HEK293T (cell line): ENCODE results near the gene CPEB4.

ENCODE experiments used
- CTCF ChIA-PET: fragments of 350-600 bp; formaldehyde crosslinking; extraction: SDS; loops from one replicate; lab custom pipeline; 2021; ENCODE audit warnings: antibody characterized with exemption, inconsistent platforms; lab: Yijun Ruan, JAX
- POLR2A ChIA-PET: fragments of 350-600 bp; formaldehyde crosslinking; extraction: SDS; loops from one replicate; lab custom pipeline; 2020; ENCODE audit warnings: antibody characterized with exemption, inconsistent platforms; lab: Yijun Ruan, JAX
- DNase-seq: peaks from one replicate; pipeline ENCODE4 v3.0.0; 2012; ENCODE audit warnings: mixed read lengths; ENCODE audit errors: extremely low spot score
- ARNT ChIP-seq: fragments of 450-650 bp; IDR thresholded peaks from 2 replicates; pipeline ENCODE4 v1.6.1; 2017; ENCODE audit warnings: mild to moderate bottlenecking
- BHLHE40 ChIP-seq: fragments of 450-650 bp; IDR thresholded peaks from 2 replicates; pipeline ENCODE4 v1.6.1; 2016; ENCODE audit warnings: mild to moderate bottlenecking, moderate library complexity, borderline replicate concordance
- CTBP1 ChIP-seq: fragments of 450-650 bp; IDR thresholded peaks from 2 replicates; pipeline ENCODE4 v1.6.1; 2016; ENCODE audit warnings: borderline replicate concordance
- ELF4 ChIP-seq: fragments of 450-650 bp; IDR thresholded peaks from 2 replicates; pipeline ENCODE4 v1.6.1; 2017; ENCODE audit warnings: antibody characterized with exemption
- FOXA1 ChIP-seq: fragments of 450-650 bp; IDR thresholded peaks from 2 replicates; pipeline ENCODE4 v1.6.1; 2016; ENCODE audit warnings: mild to moderate bottlenecking
- FOXK2 ChIP-seq: fragments of 450-650 bp; IDR thresholded peaks from 2 replicates; pipeline ENCODE4 v1.6.1; 2016; ENCODE audit warnings: mild to moderate bottlenecking
- FOXM1 ChIP-seq: fragments of 450-650 bp; IDR thresholded peaks from 2 replicates; pipeline ENCODE4 v1.6.1; 2017; ENCODE audit warnings: mild to moderate bottlenecking, borderline replicate concordance
- HDGF ChIP-seq: fragments of 450-650 bp; IDR thresholded peaks from 2 replicates; pipeline ENCODE4 v1.6.1; 2017; ENCODE audit warnings: antibody characterized with exemption, borderline replicate concordance
- L3MBTL2 ChIP-seq: fragments of 450-650 bp; conservative IDR thresholded peaks from 2 replicates; pipeline ENCODE4 v1.6.1; 2016; ENCODE audit warnings: mild to moderate bottlenecking
- LEF1 ChIP-seq: fragments of 450-650 bp; IDR thresholded peaks from 2 replicates; pipeline ENCODE4 v1.6.1; 2017; ENCODE audit warnings: mild to moderate bottlenecking, borderline replicate concordance
- NFRKB ChIP-seq: fragments of 450-650 bp; IDR thresholded peaks from 2 replicates; pipeline ENCODE4 v1.6.1; 2016; ENCODE audit warnings: mild to moderate bottlenecking, moderate library complexity
- PKNOX1 ChIP-seq: fragments of 450-650 bp; IDR thresholded peaks from 2 replicates; pipeline ENCODE4 v1.6.1; 2016
- SP1 ChIP-seq: fragments of 450-650 bp; IDR thresholded peaks from 2 replicates; pipeline ENCODE4 v1.6.1; 2017
- SUZ12 ChIP-seq: fragments of 450-650 bp; IDR thresholded peaks from 2 replicates; pipeline ENCODE4 v1.6.1; 2016; ENCODE audit warnings: mild to moderate bottlenecking
- TARDBP ChIP-seq: fragments of 450-650 bp; IDR thresholded peaks from 2 replicates; pipeline ENCODE4 v1.6.1; 2016
- ZNF384 ChIP-seq: fragments of 450-650 bp; IDR thresholded peaks from 2 replicates; pipeline ENCODE4 v1.6.1; 2016

CPEB4 gene

GRCh38 chr5:173945160-173945559 is 57.0 kb downstream of the CPEB4 start:
- POLR2A ChIA-PET, result interaction anchor here (0.6 kb wide), 1 partner anchor 10 kb away, joined by 3 read pairs; no protein-coding TSS in a partner anchor
- CTCF ChIA-PET, result no interaction called here
- no peak for TF ChIP-seq SUZ12
- no peak for TF ChIP-seq PKNOX1
- TF ChIP-seq CTBP1, result no peak
- no peak for DNase-seq

DNA sequence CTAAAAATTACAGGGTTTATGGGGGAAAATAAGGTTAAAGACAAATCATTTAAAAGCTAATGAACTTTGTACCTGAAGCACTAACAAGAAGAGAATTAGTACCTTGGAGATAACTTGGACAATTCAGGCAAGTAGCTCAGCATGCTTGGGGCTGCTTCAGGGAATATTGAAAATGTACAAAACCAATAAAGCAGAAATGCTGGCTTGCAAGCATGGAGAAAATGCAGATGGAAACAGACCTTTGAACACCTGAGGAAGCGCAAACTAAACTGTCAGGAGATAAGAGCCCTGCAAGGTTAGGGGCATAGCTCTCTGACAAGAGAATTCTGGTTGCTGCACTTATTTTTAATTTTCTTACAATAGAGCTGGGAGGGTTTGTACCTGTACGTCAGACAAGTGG is 58.2 kb downstream of the CPEB4 start:
- POLR2A ChIA-PET, result interaction anchor here (1.0 kb wide), 1 partner anchor 28 kb away, joined by 3 read pairs; no protein-coding TSS in a partner anchor
- CTCF ChIA-PET, result interaction anchor here (0.6 kb wide), 1 partner anchor 114 kb away, joined by 6 read pairs; no protein-coding TSS in a partner anchor
- TF ChIP-seq SP1 (no peak), NFRKB (no peak), FOXM1 (no peak), FOXA1 (no peak), BHLHE40 (no peak), SUZ12 (no peak), TARDBP (no peak), ELF4 (no peak)
- no peak for DNase-seq

GRCh38 chr5:173950829-173951228 is 62.7 kb downstream of the CPEB4 start:
- DNase-seq, result no peak
- POLR2A ChIA-PET, result no interaction called here
- TF ChIP-seq LEF1 (no peak), ELF4 (no peak), HDGF (no peak), L3MBTL2 (no peak), TARDBP (no peak), FOXA1 (no peak), FOXM1 (no peak), PKNOX1 (no peak), FOXK2 (no peak), CTBP1 (no peak), SUZ12 (no peak), NFRKB (no peak), ARNT (no peak), BHLHE40 (no peak), ZNF384 (no peak)
- CTCF ChIA-PET, result no interaction called here

- no peak for TF ChIP-seq BHLHE40
- no peak for TF ChIP-seq NFRKB
- no peak for TF ChIP-seq SP1
- no peak for TF ChIP-seq ZNF384
- no peak for TF ChIP-seq TARDBP
- no peak for TF ChIP-seq SUZ12
- no peak for TF ChIP-seq FOXK2
- no peak for TF ChIP-seq L3MBTL2
- no peak for TF ChIP-seq ARNT
- no peak for TF ChIP-seq FOXM1
- DNase-seq, result no peak
- ChIA-PET CTCF (interaction anchor here (0.7 kb wide), 1 partner anchor 125 kb away, joined by 5 read pairs; no protein-coding TSS in a partner anchor), POLR2A (no interaction called here)
Observed at GRCh38 chr5:173953528-173954090, 65.5 kb downstream of the CPEB4 start.

- ChIA-PET POLR2A (interaction anchor here (0.7 kb wide), 1 partner anchor 10 kb away, joined by 3 read pairs; no protein-coding TSS in a partner anchor), CTCF (no interaction called here)
- no peak for DNase-seq
- TF ChIP-seq ARNT, result no peak
- no peak for TF ChIP-seq SUZ12
- no peak for TF ChIP-seq L3MBTL2
- TF ChIP-seq PKNOX1, result no peak
- no peak for TF ChIP-seq SP1
- no peak for TF ChIP-seq BHLHE40
- TF ChIP-seq LEF1, result no peak
- TF ChIP-seq ELF4, result no peak
- no peak for TF ChIP-seq TARDBP
- no peak for TF ChIP-seq HDGF
Observed at GRCh38 chr5:173954671-173955521, 66.7 kb downstream of the CPEB4 start.

DNA sequence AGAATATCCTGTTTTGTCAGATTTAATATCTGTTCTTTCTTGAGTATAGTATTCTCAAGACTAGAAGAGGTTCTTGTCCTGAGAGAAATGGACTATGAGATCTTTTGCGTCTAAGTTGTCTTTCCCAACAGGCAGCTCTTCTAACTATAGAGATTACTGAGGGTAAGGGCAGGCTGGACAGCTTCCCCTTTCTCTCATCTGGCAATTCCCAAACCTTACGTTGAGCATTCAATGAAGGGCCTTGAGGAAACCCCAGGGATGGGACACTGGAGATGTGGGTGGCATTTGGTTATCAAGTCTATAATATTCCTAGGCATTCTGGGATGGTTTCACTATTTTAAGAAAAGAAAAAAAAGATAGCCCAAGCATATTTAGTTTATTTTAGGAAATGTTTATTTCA is 72.8 kb downstream of the CPEB4 start:
- POLR2A ChIA-PET, result no interaction called here

More for the DNA sequence above, 72.8 kb downstream of the CPEB4 start:
- CTCF ChIA-PET, result no interaction called here
- no peak for DNase-seq
- no peak for TF ChIP-seq ARNT
- TF ChIP-seq BHLHE40, result no peak
- TF ChIP-seq SUZ12, result no peak
- no peak for TF ChIP-seq FOXK2
- TF ChIP-seq FOXA1, result no peak
- no peak for TF ChIP-seq HDGF
